HEK293 (cell line): ENCODE results near the gene PPA1.

ENCODE experiments used
- CTCF ChIA-PET: fragments of 350-600 bp; formaldehyde crosslinking; extraction: SDS; loops from one replicate; lab custom pipeline; 2021; ENCODE audit warnings: antibody characterized with exemption; lab: Yijun Ruan, JAX
- POLR2A ChIA-PET: fragments of 300-600 bp; formaldehyde crosslinking; extraction: SDS; loops from one replicate; lab custom pipeline; 2020; ENCODE audit warnings: antibody characterized with exemption, inconsistent platforms; lab: Yijun Ruan, JAX
- H3K27ac ChIP-seq: fragments of 200-500 bp; sonication (Bioruptor generic); 2 replicates; pipeline ENCODE4 v1.5.1; 2014; ENCODE audit warnings: low read depth, low read length, control low read depth, inconsistent platforms; ENCODE audit errors: extremely low read depth
- H3K36me3 ChIP-seq, 2 experiments: fragments of 200-500 bp in 1 of 2; sonication (Bioruptor generic) in 1 of 2; 1 replicate in 1 of 2; 2 replicates in 1 of 2; pipeline ENCODE4 v1.5.1; 2014 to 2017; ENCODE audit warnings: inconsistent platforms in 2 of 2, low read length in 2 of 2; ENCODE audit not compliant: control insufficient read depth in 2 of 2, insufficient read depth in 1 of 2
- H3K4me1 ChIP-seq: fragments of 200-500 bp; sonication (Bioruptor generic); 2 replicates; pipeline ENCODE4 v1.5.1; 2014; ENCODE audit warnings: mild to moderate bottlenecking, low read length, inconsistent platforms; ENCODE audit not compliant: control insufficient read depth, insufficient read depth
- H3K4me3 ChIP-seq: 2 replicates; pipeline ENCODE4 v1.5.1; 2011; ENCODE audit warnings: low read depth, mild to moderate bottlenecking, control low read depth, low read length, moderate library complexity
- H3K9me3 ChIP-seq: fragments of 200-500 bp; sonication (Bioruptor generic); 2 replicates; pipeline ENCODE4 v1.5.1; 2014; ENCODE audit warnings: low read depth, low read length, inconsistent platforms; ENCODE audit not compliant: control insufficient read depth, insufficient read depth
- ATF2 ChIP-seq: fragments of 450-650 bp; formaldehyde crosslinking; IDR thresholded peaks from 2 replicates; pipeline ENCODE4 v1.5.1; 2016; ENCODE audit warnings: missing biosample characterization, missing genetic modification characterization, low read depth
- FEZF1 ChIP-seq: fragments of 450-650 bp; formaldehyde crosslinking; IDR thresholded peaks from 2 replicates; pipeline ENCODE4 v1.5.1; 2016; ENCODE audit warnings: missing biosample characterization, missing genetic modification characterization
- INSM2 ChIP-seq: fragments of 450-650 bp; formaldehyde crosslinking; IDR thresholded peaks from 2 replicates; pipeline ENCODE4 v1.5.1; 2016; ENCODE audit warnings: missing biosample characterization, missing genetic modification characterization
- KLF10 ChIP-seq: fragments of 450-650 bp; IDR thresholded peaks from 2 replicates; pipeline ENCODE4 v1.5.1; 2018; ENCODE audit warnings: missing biosample characterization, mild to moderate bottlenecking, missing genetic modification characterization
- OSR2 ChIP-seq: fragments of 450-650 bp; formaldehyde crosslinking; IDR thresholded peaks from 2 replicates; pipeline ENCODE4 v1.5.1; 2016; ENCODE audit warnings: missing biosample characterization, missing genetic modification characterization
- TCF7L2 ChIP-seq: IDR thresholded peaks from 2 replicates; pipeline ENCODE4 v1.6.1; 2011; ENCODE audit warnings: low read depth, mild to moderate bottlenecking, inconsistent platforms, low read length, moderate library complexity, borderline replicate concordance
- ZBTB1 ChIP-seq: fragments of 450-650 bp; formaldehyde crosslinking; IDR thresholded peaks from 2 replicates; pipeline ENCODE4 v1.5.1; 2016; ENCODE audit warnings: missing biosample characterization, missing genetic modification characterization
- ZBTB20 ChIP-seq: fragments of 450-650 bp; formaldehyde crosslinking; IDR thresholded peaks from 2 replicates; pipeline ENCODE4 v1.5.1; 2016; ENCODE audit warnings: missing biosample characterization, missing genetic modification characterization
- ZBTB26 ChIP-seq: fragments of 450-650 bp; formaldehyde crosslinking; optimal IDR thresholded peaks from 2 replicates; pipeline ENCODE3; 2016; ENCODE audit warnings: missing biosample characterization, mild to moderate bottlenecking, missing genetic modification characterization
- ZBTB8A ChIP-seq: fragments of 450-650 bp; formaldehyde crosslinking; IDR thresholded peaks from 2 replicates; pipeline ENCODE4 v1.5.1; 2016; ENCODE audit warnings: missing biosample characterization, missing genetic modification characterization
- ZEB2 ChIP-seq: fragments of 450-650 bp; formaldehyde crosslinking; IDR thresholded peaks from 2 replicates; pipeline ENCODE4 v1.5.1; 2016; ENCODE audit warnings: missing biosample characterization, missing genetic modification characterization
- ZNF169 ChIP-seq: fragments of 450-650 bp; formaldehyde crosslinking; IDR thresholded peaks from 2 replicates; pipeline ENCODE4 v1.5.1; 2016; ENCODE audit warnings: missing biosample characterization, missing genetic modification characterization
- ZNF2 ChIP-seq: fragments of 450-650 bp; formaldehyde crosslinking; IDR thresholded peaks from 2 replicates; pipeline ENCODE4 v1.5.1; 2016; ENCODE audit warnings: missing biosample characterization, missing genetic modification characterization
- ZNF211 ChIP-seq: fragments of 450-650 bp; formaldehyde crosslinking; IDR thresholded peaks from 2 replicates; pipeline ENCODE4 v1.5.1; 2016; ENCODE audit warnings: low read depth, missing biosample characterization, missing genetic modification characterization
- ZNF311 ChIP-seq: fragments of 450-650 bp; formaldehyde crosslinking; IDR thresholded peaks from 2 replicates; pipeline ENCODE4 v1.5.1; 2017; ENCODE audit warnings: missing biosample characterization, missing genetic modification characterization, borderline replicate concordance
- ZNF513 ChIP-seq: fragments of 450-650 bp; IDR thresholded peaks from 2 replicates; pipeline ENCODE4 v1.5.1; 2018; ENCODE audit warnings: missing biosample characterization, missing genetic modification characterization
- ZNF558 ChIP-seq: fragments of 450-650 bp; formaldehyde crosslinking; IDR thresholded peaks from 2 replicates; pipeline ENCODE4 v1.5.1; 2016; ENCODE audit warnings: missing biosample characterization, missing genetic modification characterization
- ZNF571 ChIP-seq: fragments of 450-650 bp; formaldehyde crosslinking; IDR thresholded peaks from 2 replicates; pipeline ENCODE4 v1.5.0; 2017; ENCODE audit warnings: missing biosample characterization, missing genetic modification characterization
- ZNF585B ChIP-seq: fragments of 450-650 bp; formaldehyde crosslinking; IDR thresholded peaks from 2 replicates; pipeline ENCODE4 v1.5.1; 2016; ENCODE audit warnings: missing biosample characterization, missing genetic modification characterization
- ZNF623 ChIP-seq: fragments of 450-650 bp; formaldehyde crosslinking; IDR thresholded peaks from 2 replicates; pipeline ENCODE4 v1.5.1; 2016; ENCODE audit warnings: missing biosample characterization, missing genetic modification characterization
- ZNF624 ChIP-seq: fragments of 450-650 bp; formaldehyde crosslinking; IDR thresholded peaks from 2 replicates; pipeline ENCODE4 v1.5.1; 2017; ENCODE audit warnings: missing biosample characterization, missing genetic modification characterization
- ZNF658 ChIP-seq: fragments of 450-650 bp; formaldehyde crosslinking; IDR thresholded peaks from 2 replicates; pipeline ENCODE4; 2016; ENCODE audit warnings: missing biosample characterization, missing genetic modification characterization
- ZNF660 ChIP-seq: fragments of 450-650 bp; IDR thresholded peaks from 2 replicates; pipeline ENCODE4 v1.5.1; 2018; ENCODE audit warnings: missing biosample characterization, mild to moderate bottlenecking, missing genetic modification characterization
- ZNF701 ChIP-seq: fragments of 450-650 bp; formaldehyde crosslinking; IDR thresholded peaks from 2 replicates; pipeline ENCODE4 v1.5.1; 2016; ENCODE audit warnings: missing biosample characterization, missing genetic modification characterization
- ZNF830 ChIP-seq: fragments of 450-650 bp; IDR thresholded peaks from 2 replicates; pipeline ENCODE4 v1.5.0; 2018; ENCODE audit warnings: missing biosample characterization, missing genetic modification characterization, low read depth, mild to moderate bottlenecking, moderate library complexity
- ZNF837 ChIP-seq: fragments of 450-650 bp; formaldehyde crosslinking; IDR thresholded peaks from 2 replicates; pipeline ENCODE4 v1.5.1; 2016; ENCODE audit warnings: missing biosample characterization, missing genetic modification characterization
- ZSCAN16 ChIP-seq: fragments of 450-650 bp; formaldehyde crosslinking; IDR thresholded peaks from 2 replicates; pipeline ENCODE4 v1.5.1; 2016; ENCODE audit warnings: missing biosample characterization, missing genetic modification characterization
- ZSCAN30 ChIP-seq: fragments of 450-650 bp; IDR thresholded peaks from 2 replicates; pipeline ENCODE4 v1.5.1; 2018; ENCODE audit warnings: missing biosample characterization, mild to moderate bottlenecking, missing genetic modification characterization, moderate library complexity

Gene PPA1

GRCh38 chr10:70190581-70190980 lies 42.6 kb downstream of the PPA1 start (continued):
- TF ChIP-seq ZBTB26 (tag by site-specific recombination) (no peak), OSR2 (tag by site-specific recombination) (no peak)

- no peaks in the 10 kb centered on the region for H3K36me3 ChIP-seq
- ChIA-PET CTCF (interaction anchor here (0.7 to 1.1 kb wide), 2 partner anchors 162 to 174 kb away, joined by 3 read pairs; no protein-coding TSS in a partner anchor), POLR2A (interaction anchor here (0.6 to 1.6 kb wide), 3 partner anchors 19 to 188 kb away, joined by 3 to 10 read pairs (median 5); partner anchors contain the start of genes SAR1A and TYSND1)
- TF ChIP-seq TCF7L2 (no peak), ZNF311 (tag by site-specific recombination) (no peak), ZNF513 (tag by site-specific recombination) (no peak), ZNF558 (tag by site-specific recombination) (no peak), ZNF658 (tag by site-specific recombination) (no peak), ZNF701 (tag by site-specific recombination) (no peak), ZNF660 (tag by site-specific recombination) (no peak), ZNF2 (tag by site-specific recombination) (no peak), ZNF830 (tag by site-specific recombination) (no peak), ZNF624 (tag by site-specific recombination) (no peak), ATF2 (no peak), KLF10 (tag by site-specific recombination) (no peak), ZNF571 (tag by site-specific recombination) (no peak)
- H3K4me1 ChIP-seq, result peaks cover 17% of the 10 kb centered on the region
- no peak overlapping the region for H3K27ac ChIP-seq
- no peaks in the 10 kb centered on the region for H3K9me3 ChIP-seq
- no peak overlapping the region for H3K4me3 ChIP-seq
Measured at GRCh38 chr10:70190102-70190501, 43.1 kb downstream of the PPA1 start.

- H3K9me3 ChIP-seq, result no peaks in the 10 kb centered on the region
- ChIA-PET POLR2A (no interaction called here), CTCF (no interaction called here)
- H3K36me3 ChIP-seq, result no peaks in the 10 kb centered on the region
- H3K4me1 ChIP-seq, result peaks cover 17% of the 10 kb centered on the region
- TF ChIP-seq ZEB2 (tag by site-specific recombination) (no peak), ZNF623 (no peak), ZNF513 (tag by site-specific recombination) (no peak), ZBTB8A (tag by site-specific recombination) (no peak), ZNF585B (no peak), INSM2 (no peak), ZSCAN16 (tag by site-specific recombination) (no peak), ZNF830 (tag by site-specific recombination) (no peak), ZNF211 (tag by site-specific recombination) (no peak), ZNF837 (tag by site-specific recombination) (no peak), ZBTB1 (no peak), ZNF169 (no peak), FEZF1 (tag by site-specific recombination) (no peak), ZBTB20 (no peak), ZSCAN30 (no peak)
- no peak overlapping the region for H3K4me3 ChIP-seq
- no peak overlapping the region for H3K27ac ChIP-seq
Measured at GRCh38 chr10:70188768-70189167, 44.5 kb downstream of the PPA1 start.
